T-helper 9 cell (primary cell): Measurements from ENCODE around the gene LILRA6.
"Not testable (repeated sequence)": the region's sequence is repeated elsewhere in the genome, so short reads cannot be mapped to it uniquely, and the experiment has no call there.

ENCODE experiments used
- DNase-seq: peaks from one replicate; pipeline ENCODE4 v3.0.0-alpha.2; 2020

The LILRA6 gene

DNA sequence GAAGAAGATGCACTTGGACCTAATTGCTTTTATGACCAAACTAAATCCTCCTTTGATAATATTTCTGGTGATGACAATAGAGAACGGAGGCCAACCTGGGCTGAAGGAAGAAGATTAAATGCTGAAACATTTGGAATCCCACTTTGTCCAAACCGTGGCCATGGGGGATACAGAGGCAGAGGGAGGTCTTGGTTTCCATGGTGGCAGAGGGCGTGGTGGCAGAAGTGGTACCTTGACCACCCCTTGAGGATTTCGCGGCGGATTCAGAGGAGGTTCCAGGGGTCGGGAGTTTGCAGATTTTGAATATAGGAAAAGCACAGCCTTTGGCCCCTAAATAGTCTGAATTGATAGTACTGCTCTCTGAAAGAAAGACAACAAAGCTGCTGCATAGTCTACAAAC, 12.6 kb downstream of the LILRA6 start:
- DNase-seq = no peak

- no peak for DNase-seq
Measured at GRCh38 chr19:54229146-54229545, 13.4 kb downstream of the LILRA6 start.

DNA sequence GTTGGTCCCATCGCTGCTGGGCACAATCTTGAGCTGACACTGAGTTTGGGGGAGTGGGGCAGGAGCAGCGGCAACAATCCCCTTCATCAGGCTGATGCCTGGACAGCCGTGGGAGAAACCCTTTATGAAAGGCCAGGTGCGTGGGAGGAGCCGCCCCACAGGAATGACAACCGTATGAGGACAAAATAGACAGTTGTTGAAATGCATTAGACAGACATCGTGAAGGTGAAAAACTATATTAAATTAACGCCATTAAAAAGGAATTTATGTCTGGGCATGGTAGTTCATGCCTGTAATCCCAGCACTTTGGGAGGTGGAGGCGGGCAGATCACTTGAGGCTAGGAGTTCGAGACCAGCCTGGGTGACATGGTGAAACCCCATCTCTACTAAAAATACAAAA, 18.0 kb downstream of the LILRA6 start:
- not testable (repeated sequence) for DNase-seq

GRCh38 chr19:54223937-54224281, 18.7 kb downstream of the LILRA6 start:
- not testable (repeated sequence) for DNase-seq

DNA sequence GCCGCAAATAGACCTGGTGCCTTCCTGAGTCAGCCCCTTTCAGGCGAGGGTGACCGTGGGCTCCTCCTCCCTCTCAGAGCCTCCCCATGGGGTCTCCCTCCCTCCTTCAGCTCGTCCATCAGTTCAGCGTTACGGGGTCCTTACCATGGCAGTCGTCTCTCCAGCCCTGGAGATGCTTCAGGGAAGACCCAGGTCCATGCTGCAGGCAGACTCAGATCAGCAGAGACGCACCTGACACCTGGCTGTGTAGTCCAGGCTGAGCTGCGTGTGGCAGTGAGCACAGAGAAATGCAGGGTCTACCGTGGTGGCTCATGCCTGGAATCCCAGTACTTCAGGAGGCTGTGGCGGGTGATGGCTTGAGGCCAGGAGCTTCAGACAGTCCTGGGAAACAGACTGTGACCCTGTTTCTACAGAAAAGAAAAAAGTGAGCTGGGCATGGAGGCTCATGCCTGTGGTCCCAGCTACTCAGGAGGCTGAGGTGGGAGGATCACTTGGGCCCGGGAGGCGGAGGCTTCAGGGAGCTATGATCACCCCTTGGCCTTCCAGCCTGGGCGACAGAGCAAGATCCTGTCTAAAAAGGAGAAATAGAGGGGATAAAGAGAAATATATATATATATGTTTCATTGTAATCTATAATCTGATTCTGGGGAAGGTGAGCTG, 19.2 kb downstream of the LILRA6 start:
- DNase-seq = not testable (repeated sequence)

DNA sequence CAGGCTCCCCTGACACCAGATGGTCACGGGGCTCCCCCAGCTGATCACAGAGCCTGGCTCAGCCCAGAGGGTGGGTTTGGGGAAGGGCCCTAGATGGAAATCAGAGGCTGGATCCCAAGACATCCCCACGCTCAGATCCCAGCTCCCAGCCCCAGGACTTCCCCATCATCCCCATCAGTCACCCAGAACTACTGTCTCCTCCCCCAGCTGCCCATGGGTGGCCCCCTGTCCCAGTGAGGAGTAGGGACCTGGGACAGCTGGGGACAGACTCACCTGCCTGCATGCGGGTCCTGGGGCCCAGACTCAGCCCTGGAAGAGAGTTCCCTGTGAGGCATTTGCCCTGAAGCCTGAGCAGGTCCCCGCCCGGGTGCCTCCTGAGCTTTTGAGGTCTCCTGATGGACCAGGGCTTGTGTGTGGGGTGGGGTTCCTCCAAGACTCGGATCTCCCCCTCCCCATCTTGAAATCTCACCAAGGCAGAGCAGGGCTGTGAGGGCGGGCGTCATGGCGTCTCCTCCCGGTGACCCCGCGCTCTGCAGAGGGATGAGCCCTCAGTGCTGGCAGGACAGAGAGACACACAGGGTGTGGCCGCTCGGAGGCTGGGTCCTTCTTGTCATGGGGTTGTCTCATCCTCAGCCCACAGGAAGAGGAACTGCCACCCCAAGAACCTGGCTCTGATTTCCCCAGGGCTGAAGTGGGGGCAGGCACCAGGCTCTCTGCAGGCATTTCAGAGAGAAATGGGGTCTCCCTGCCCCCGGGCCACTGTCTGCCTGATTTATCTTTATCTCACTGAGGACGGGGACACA, 19.9 kb downstream of the LILRA6 start, which contains the start of gene LILRB3:
Gene LILRB3, minus strand, starts transcription at position 534 of the 803 bp plus-strand sequence. Its CDS starts 31 bp downstream, at position 503.
- DNase-seq = not testable (repeated sequence)

DNA sequence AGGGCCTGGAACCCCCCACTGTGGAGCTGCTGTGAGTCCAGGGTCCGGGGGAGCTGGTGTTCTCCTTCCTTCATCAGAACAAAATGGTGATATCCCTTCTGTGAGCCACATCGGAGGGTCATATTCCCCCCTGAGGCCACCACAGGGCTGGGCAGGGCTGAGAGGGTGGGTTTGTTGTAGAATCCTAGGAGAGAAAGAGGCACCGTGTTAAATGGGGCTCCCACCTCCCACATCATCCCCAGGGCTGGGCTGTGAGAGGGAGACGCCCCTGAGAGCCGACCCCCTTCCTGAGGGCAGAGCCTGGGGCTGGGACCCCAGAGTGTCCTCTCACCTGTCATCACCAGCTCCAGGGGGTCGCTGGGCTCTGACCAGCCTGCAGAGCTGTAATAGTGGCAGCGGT, 20.6 kb downstream of the LILRA6 start:
- not testable (repeated sequence) for DNase-seq

- DNase-seq = not testable (repeated sequence)
Measured at GRCh38 chr19:54219702-54220101, 22.9 kb downstream of the LILRA6 start.

DNA sequence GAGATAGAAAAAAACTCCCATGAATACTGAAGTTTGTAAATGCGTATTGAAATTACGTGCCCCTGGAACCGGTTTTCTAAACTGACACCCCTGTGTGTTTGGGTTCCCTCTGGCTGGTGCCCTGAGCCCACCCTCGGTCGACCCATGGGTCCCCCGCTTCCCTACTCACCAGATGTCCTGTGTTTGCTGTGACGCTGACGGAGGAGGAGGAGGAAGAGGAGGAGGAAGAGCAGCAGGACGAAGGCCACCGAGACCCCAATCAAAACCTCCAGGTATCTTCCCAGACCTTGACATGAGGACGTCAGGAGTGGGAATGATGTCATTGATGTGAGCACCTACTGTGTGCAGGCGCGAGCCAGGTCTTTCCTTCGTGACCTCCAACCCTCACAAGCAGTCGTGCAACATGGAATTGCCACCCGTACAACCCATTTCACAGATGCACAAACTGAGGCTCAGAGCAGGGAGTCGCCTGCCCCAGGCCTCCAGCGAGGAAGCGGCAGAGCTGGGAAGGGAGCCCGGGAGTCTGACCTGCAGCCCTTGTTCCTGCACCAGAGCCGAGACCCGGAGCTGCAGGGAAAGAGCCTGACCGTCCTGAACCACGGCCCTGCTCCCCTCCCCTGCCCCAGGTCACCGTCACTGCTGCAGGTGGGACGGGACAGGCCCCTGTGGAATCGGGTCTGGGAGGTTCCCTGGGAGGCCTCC, 23.5 kb downstream of the LILRA6 start:
- no peak for DNase-seq

- DNase-seq = no peak
Measured at GRCh38 chr19:54218259-54218658, 24.3 kb downstream of the LILRA6 start.

GRCh38 chr19:54217517-54218247, 24.9 kb downstream of the LILRA6 start:
- DNase-seq = not testable (repeated sequence)

DNA sequence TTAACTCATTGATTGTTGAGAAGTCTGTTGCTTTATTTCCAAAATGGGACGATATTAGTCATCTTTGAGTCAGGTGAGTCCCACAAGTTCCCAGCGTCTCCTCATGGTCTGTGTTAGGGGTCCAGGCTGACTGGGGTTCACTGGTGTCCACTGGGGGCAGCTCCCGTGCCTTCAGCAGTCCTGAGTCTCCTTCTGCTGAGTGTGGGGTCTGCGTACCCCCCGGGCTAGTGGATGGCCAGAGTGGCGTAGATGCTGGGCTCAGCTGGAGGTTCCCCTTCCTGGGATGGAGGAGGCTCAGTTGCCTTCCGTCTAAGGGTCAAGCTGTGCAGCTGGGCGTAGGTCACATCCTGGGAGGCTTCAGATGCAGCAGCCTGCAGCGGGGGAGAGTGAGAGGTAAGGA, 25.7 kb downstream of the LILRA6 start:
- DNase-seq = no peak

- not testable (repeated sequence) for DNase-seq
Measured at GRCh38 chr19:54214734-54215133, 27.9 kb downstream of the LILRA6 start.

GRCh38 chr19:54214217-54214616, 28.4 kb downstream of the LILRA6 start:
- not testable (repeated sequence) for DNase-seq

DNA sequence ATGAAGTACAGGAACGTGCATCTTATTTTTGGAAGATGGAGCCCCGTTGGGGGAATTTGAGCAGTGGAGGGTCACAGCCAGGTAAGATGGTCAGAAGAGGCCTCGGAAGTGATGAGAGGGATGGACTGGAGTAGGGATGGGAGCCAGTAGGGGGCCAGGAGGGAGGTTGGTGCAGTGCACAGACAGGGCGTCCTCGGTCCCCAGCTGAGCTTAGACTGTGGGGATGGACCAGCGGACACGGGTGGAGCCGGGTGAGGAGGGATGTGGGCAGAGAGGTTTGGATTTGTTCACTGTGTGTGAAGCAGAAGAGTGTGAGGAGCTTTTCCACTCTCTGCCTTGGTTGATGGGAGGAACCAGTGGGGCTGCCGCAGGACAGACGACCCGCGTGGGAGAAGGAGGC, 31.4 kb downstream of the LILRA6 start:
- DNase-seq = no peak

DNA sequence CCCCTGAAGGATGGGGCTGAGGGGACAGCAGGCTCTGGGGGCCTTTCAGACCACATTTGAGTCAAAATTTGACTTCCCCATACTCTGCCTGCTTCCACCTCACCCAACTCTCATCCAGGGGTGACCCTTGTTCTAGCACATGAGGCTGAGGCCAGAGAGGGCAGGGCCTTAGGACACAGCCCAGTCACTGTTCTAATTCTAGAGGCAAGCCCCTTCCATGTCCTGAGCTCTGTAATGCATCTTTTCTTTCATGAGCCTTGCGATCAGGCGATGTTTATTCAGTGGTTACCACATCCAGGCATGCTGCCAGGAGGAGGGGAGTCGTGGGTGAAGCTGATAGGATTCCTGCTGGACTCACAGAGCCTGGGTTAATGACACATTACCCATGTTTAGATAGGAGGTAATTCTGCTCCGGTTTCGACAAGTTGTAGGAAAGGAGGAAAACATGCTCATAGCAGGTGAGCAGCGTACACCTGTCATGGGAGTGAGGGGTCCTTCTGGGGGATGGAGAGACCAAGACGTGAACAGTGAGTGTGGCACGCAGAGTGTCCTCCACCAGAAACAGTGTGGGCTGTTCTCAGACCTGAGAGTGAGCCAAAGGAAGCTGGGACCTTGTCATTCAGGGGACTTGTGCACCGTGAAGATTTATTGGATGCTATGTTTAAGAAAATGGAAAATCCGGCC, 32.6 kb downstream of the LILRA6 start:
- DNase-seq = no peak

DNA sequence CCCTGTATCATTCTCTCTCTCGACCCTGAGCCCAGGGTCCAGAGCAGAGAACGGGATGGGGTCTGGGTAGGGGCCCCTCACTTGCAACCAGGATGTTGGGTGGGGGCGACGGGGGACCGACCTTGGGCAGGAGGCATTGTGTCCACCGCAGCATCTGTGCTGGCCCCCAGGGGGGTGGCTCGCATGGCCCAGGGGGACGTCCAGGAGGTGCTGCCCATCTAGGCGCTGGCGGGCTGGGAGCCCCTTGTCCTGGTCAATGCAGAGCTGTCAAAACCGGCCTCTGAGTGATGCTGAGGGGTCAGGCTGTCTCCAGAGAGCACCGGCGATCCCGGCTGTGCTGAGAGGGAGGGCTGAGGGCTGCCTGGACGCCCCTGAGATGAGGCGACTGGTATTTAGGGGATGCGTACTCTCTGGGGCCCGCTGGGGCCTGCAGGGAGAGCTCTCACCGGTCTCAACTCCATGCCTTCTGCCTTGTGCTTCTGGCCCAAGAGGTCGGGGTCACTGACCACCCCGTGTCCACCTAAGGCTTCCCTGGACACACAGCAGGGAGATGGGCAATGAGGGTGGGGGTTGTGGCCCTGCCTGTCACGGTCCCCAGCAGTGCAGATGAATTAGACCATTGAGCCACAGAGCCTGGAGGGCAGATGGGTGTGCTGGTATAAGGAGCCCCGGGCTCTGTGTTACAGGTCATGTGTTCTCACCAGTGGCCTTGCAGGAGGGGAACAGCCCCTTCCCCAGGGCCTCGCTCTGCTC, 33.4 kb downstream of the LILRA6 start:
- DNase-seq = no peak

- no peak for DNase-seq
Measured at GRCh38 chr19:54208784-54209057, 33.9 kb downstream of the LILRA6 start.

- DNase-seq = no peak
Measured at GRCh38 chr19:54207983-54208783, 34.4 kb downstream of the LILRA6 start.

GRCh38 chr19:54207676-54207982, 35.0 kb downstream of the LILRA6 start:
- no peak for DNase-seq

DNA sequence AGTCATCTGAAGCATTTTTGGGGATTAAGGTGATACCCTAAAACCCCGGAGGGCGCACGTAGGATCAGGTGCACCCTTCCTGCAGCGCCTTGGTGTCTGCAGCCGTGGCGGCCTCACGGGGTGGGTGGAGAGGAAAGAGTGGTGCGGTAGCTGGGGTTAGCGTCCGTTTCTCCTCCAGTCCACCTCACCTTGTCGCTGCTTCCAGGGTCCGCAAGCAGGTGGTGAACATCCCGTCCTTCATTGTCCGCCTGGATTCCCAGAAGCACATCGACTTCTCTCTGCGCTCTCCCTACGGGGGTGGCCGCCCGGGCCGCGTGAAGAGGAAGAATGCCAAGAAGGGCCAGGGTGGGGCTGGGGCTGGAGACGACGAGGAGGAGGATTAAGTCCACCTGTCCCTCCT, 35.4 kb downstream of the LILRA6 start:
- DNase-seq = not testable (repeated sequence)
